ENCODE measurements around the gene TRIM67.

DNA sequence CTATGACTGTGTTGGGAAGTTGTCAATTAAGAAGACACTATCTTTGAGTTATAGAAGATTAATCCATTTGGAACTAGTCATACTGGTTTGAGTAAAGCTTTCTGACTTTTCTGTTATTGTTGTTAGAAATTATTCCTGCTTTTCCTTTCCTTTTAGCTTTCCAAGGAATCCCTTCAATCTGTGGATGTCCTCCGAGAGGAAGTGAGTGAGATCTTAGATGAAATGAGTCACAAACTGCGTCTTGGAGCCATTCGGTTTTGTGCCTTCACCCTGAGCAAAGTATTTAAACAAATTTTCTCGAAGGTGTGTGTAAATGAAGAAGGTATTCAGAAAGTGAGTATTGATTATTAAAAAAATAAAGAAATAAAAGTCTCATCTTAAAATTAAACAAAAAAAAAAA lies 98.5 kb downstream of the TRIM67 start:
- TF ChIP-seq, protein P1, sequence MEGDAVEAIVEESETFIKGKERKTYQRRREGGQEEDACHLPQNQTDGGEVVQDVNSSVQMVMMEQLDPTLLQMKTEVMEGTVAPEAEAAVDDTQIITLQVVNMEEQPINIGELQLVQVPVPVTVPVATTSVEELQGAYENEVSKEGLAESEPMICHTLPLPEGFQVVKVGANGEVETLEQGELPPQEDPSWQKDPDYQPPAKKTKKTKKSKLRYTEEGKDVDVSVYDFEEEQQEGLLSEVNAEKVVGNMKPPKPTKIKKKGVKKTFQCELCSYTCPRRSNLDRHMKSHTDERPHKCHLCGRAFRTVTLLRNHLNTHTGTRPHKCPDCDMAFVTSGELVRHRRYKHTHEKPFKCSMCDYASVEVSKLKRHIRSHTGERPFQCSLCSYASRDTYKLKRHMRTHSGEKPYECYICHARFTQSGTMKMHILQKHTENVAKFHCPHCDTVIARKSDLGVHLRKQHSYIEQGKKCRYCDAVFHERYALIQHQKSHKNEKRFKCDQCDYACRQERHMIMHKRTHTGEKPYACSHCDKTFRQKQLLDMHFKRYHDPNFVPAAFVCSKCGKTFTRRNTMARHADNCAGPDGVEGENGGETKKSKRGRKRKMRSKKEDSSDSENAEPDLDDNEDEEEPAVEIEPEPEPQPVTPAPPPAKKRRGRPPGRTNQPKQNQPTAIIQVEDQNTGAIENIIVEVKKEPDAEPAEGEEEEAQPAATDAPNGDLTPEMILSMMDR (IDR thresholded peaks at IDR 0.05), result no peak
- TF ChIP-seq POLR2A (IDR thresholded peaks at IDR 0.05) (no peak), POLR2AphosphoS5 (IDR thresholded peaks at IDR 0.05) (no peak), EP300 (IDR thresholded peaks at IDR 0.05) (no peak)
